GM21717 (cell line): ENCODE results near the gene TBL3.
"Not testable (repeated sequence)": the region's sequence is repeated elsewhere in the genome, so short reads cannot be mapped to it uniquely, and the experiment has no call there.

Source experiments
- ATAC-seq: cut with Tn5 transposase; IDR thresholded peaks from one replicate; pipeline ENCODE4 v1.9.1; 2021; ENCODE audit warnings: mild to moderate bottlenecking, moderate library complexity; ENCODE audit not compliant: unreplicated experiment

TBL3 gene

GRCh38 chr16:1942810-1943726 is 28.8 kb upstream of the TBL3 start, which contains the start of gene MSRB1:
Gene MSRB1 (minus strand): TSS chr16:1943199. CDS start chr16:1943156, 43 bp downstream.
- ATAC-seq: peak; percentile 76

- no peak for ATAC-seq
Measured at GRCh38 chr16:1944612-1945199, 27.1 kb upstream of the TBL3 start.

- ATAC-seq: no peak
Measured at GRCh38 chr16:1945559-1946391, 26.1 kb upstream of the TBL3 start.

- no peak for ATAC-seq
Measured at GRCh38 chr16:1946495-1947368, 25.1 kb upstream of the TBL3 start.

- no peak for ATAC-seq
Measured at GRCh38 chr16:1947369-1947670, 24.5 kb upstream of the TBL3 start.

- no peak for ATAC-seq
Measured at GRCh38 chr16:1949507-1949906, 22.3 kb upstream of the TBL3 start.

GRCh38 chr16:1950047-1950446 is 21.8 kb upstream of the TBL3 start:
- no peak for ATAC-seq

- no peak for ATAC-seq
Measured at GRCh38 chr16:1950559-1950958, 21.3 kb upstream of the TBL3 start.

GRCh38 chr16:1953734-1954133 is 18.1 kb upstream of the TBL3 start:
- ATAC-seq: no peak

GRCh38 chr16:1957434-1958142 is 14.3 kb upstream of the TBL3 start:
- not testable (repeated sequence) for ATAC-seq

GRCh38 chr16:1958143-1958491 is 13.7 kb upstream of the TBL3 start:
- ATAC-seq: not testable (repeated sequence)

- ATAC-seq: no peak
Measured at GRCh38 chr16:1958715-1959268, 13.1 kb upstream of the TBL3 start.

GRCh38 chr16:1959269-1960039 is 12.4 kb upstream of the TBL3 start, which contains the start of gene NDUFB10:
Gene NDUFB10 (plus strand): TSS chr16:1959538. CDS start chr16:1959625, 87 bp downstream.
- no peak for ATAC-seq

- ATAC-seq: no peak
Measured at GRCh38 chr16:1960665-1961630, 10.9 kb upstream of the TBL3 start.

GRCh38 chr16:1961651-1962067 is 10.2 kb upstream of the TBL3 start:
- no peak for ATAC-seq

- ATAC-seq: not testable (repeated sequence)
Measured at GRCh38 chr16:1962161-1963153, 9.4 kb upstream of the TBL3 start.
